Measurements from ENCODE around the gene OR51B5. TPM values are rescaled to one million over a fixed set of nuclear protein-coding genes. Genes with fewer than 3 reads are reported as not detected.

The OR51B5 gene
- total RNA-seq = 0.20 TPM in 1 of 3 replicates, not detected in the others
- long read RNA-seq = 0 reads

GRCh38 chr11:5343474-5344335 lies at the start of gene OR51B5:
OR51B5 (minus strand) TSS chr11:5343524; CDS start chr11:5343524, 0 bp downstream.
- H3K4me1 Mint-ChIP-seq (ENCODE audit: low read depth) = no peaks in the 10 kb centered on the region
- peaks cover 25% of the 10 kb centered on the region for H3K27me3 Mint-ChIP-seq (ENCODE audit: low read depth)
- DNase-seq (ENCODE audit: low spot score) = no peak
- no peak for TF ChIP-seq CTCF (IDR thresholded peaks at IDR 0.05)
- no peaks in the 10 kb centered on the region for H3K9me3 Mint-ChIP-seq (ENCODE audit: low read depth)
- H3K36me3 Mint-ChIP-seq (ENCODE audit: low read depth) = no peaks in the 10 kb centered on the region
- H3K4me3 Mint-ChIP-seq (ENCODE audit: unreplicated experiment) = no peak within 1 kb of the TSS
- no peak within 1 kb of the TSS for H3K27ac Mint-ChIP-seq (ENCODE audit: unreplicated experiment)

GRCh38 chr11:5390210-5390609 lies 46.9 kb upstream of the OR51B5 start:
- TF ChIP-seq CTCF (IDR thresholded peaks at IDR 0.05) = no peak
- no peak for DNase-seq (ENCODE audit: low spot score)
- no peaks in the 10 kb centered on the region for H3K4me1 Mint-ChIP-seq (ENCODE audit: low read depth)
- peaks cover 4% of the 10 kb centered on the region for H3K27me3 Mint-ChIP-seq (ENCODE audit: low read depth)
- H3K27ac Mint-ChIP-seq (ENCODE audit: unreplicated experiment) = no peak overlapping the region
- H3K9me3 Mint-ChIP-seq (ENCODE audit: low read depth) = no peaks in the 10 kb centered on the region
- no peaks in the 10 kb centered on the region for H3K36me3 Mint-ChIP-seq (ENCODE audit: low read depth)
- H3K4me3 Mint-ChIP-seq (ENCODE audit: unreplicated experiment) = no peak overlapping the region

- Mint-ChIP-seq H3K4me1 (ENCODE audit: low read depth) (no peaks in the 10 kb centered on the region), H3K27me3 (ENCODE audit: low read depth) (peaks cover 27% of the 10 kb centered on the region), H3K9me3 (ENCODE audit: low read depth) (no peaks in the 10 kb centered on the region), H3K36me3 (ENCODE audit: low read depth) (no peaks in the 10 kb centered on the region), H3K27ac (ENCODE audit: unreplicated experiment) (no peak overlapping the region), H3K4me3 (ENCODE audit: unreplicated experiment) (no peak overlapping the region)
- DNase-seq (ENCODE audit: low spot score) = no peak
- no peak for TF ChIP-seq CTCF (IDR thresholded peaks at IDR 0.05)
Observed at GRCh38 chr11:5384335-5384734, 41.0 kb upstream of the OR51B5 start.

- H3K27ac Mint-ChIP-seq (ENCODE audit: unreplicated experiment) = no peak within 1 kb of the TSS
- H3K9me3 Mint-ChIP-seq (ENCODE audit: low read depth) = no peaks in the 10 kb centered on the region
- no peak within 1 kb of the TSS for H3K4me3 Mint-ChIP-seq (ENCODE audit: unreplicated experiment)
- peaks cover 27% of the 10 kb centered on the region for H3K27me3 Mint-ChIP-seq (ENCODE audit: low read depth)
- no peak for TF ChIP-seq CTCF (IDR thresholded peaks at IDR 0.05)
- DNase-seq (ENCODE audit: low spot score) = no peak
- no peaks in the 10 kb centered on the region for H3K4me1 Mint-ChIP-seq (ENCODE audit: low read depth)
- no peaks in the 10 kb centered on the region for H3K36me3 Mint-ChIP-seq (ENCODE audit: low read depth)
Observed at GRCh38 chr11:5383576-5383975, 40.3 kb upstream of the OR51B5 start, which contains the start of gene OR51M1. OR51M1 (plus strand) TSS chr11:5383812; CDS start chr11:5389399, 5,587 bp downstream.

- Mint-ChIP-seq H3K4me1 (ENCODE audit: low read depth) (no peaks in the 10 kb centered on the region), H3K4me3 (ENCODE audit: unreplicated experiment) (no peak overlapping the region), H3K9me3 (ENCODE audit: low read depth) (no peaks in the 10 kb centered on the region), H3K27ac (ENCODE audit: unreplicated experiment) (no peak overlapping the region), H3K27me3 (ENCODE audit: low read depth) (peaks cover 32% of the 10 kb centered on the region), H3K36me3 (ENCODE audit: low read depth) (no peaks in the 10 kb centered on the region)
- no peak for DNase-seq (ENCODE audit: low spot score)
- TF ChIP-seq CTCF (IDR thresholded peaks at IDR 0.05) = peak; percentile 91
Observed at GRCh38 chr11:5380740-5381342, 37.5 kb upstream of the OR51B5 start.

Data from chondrocyte (in vitro differentiated cells).